ENCODE results near the gene MIA. TPM values are rescaled to one million over a fixed set of nuclear protein-coding genes. Genes with fewer than 3 reads are reported as not detected.
A peak's percentile ranks its signal among the peaks of the same experiment; 100 is the strongest.
"Not testable (repeated sequence)": the region's sequence is repeated elsewhere in the genome, so short reads cannot be mapped to it uniquely, and the experiment has no call there.

The MIA gene
- total RNA-seq, 4 donors from 2014 or later = not detected

GRCh38 chr19:40810160-40810559, 34.8 kb downstream of the MIA start:
- no peak for DNase-seq
- intact Hi-C loops (cut with DNase I; ENCODE audit: low total_unique reads) (loop anchor here (5.0 kb wide), 1 partner anchor 322 kb away; no protein-coding TSS in a partner anchor), in situ Hi-C loops (cut with MboI; ENCODE audit: low sequenced_read_pairs in 4 of 4) (loop anchor here in 1 of 4 donors (10.0 kb wide), 1 partner anchor 55 kb away; the partner anchor contains the start of genes ACTMAP and SNRPA)
- no peak for ATAC-seq
- Histone ChIP-seq H3K27ac (peak overlapping the region; percentile 56 to 75 (median 66)), H3K9me3 (no peaks in the 10 kb centered on the region), H3K4me1 (peaks cover 35 to 40% of the 10 kb centered on the region in 2 donors), H3K36me3 (peaks cover 0 to 20% of the 10 kb centered on the region in 2 donors), H3K4me3 (peak overlapping the region; percentile 59 to 70 (median 60)), H3K27me3 (no peaks in the 10 kb centered on the region)
- TF ChIP-seq CTCF (IDR thresholded peaks at IDR 0.05 in 4 of 5, conservative IDR thresholded peaks at IDR 0.05 in 1 of 5) (no peak), POLR2A (IDR thresholded peaks at IDR 0.05) (no peak)

GRCh38 chr19:40810649-40811408, 35.5 kb downstream of the MIA start:
- peak overlapping the region; percentile 57 to 75 (median 66) for H3K27ac ChIP-seq
- peak; percentile 52 to 74 for DNase-seq
- peaks cover 28 to 33% of the 10 kb centered on the region in 2 donors for H3K4me1 ChIP-seq
- in situ Hi-C loops (cut with MboI; ENCODE audit: low sequenced_read_pairs in 4 of 4) = loop anchor here in 1 of 4 donors (10.0 kb wide), 1 partner anchor 56 kb away; the partner anchor contains the start of genes ACTMAP and SNRPA
- peaks cover 0 to 20% of the 10 kb centered on the region in 2 donors for H3K36me3 ChIP-seq
- peak; percentile 91 to 95 for ATAC-seq
- peak overlapping the region; percentile 59 to 70 (median 60) for H3K4me3 ChIP-seq
- not testable (repeated sequence) for H3K9me3 ChIP-seq, H3K27me3 ChIP-seq
- intact Hi-C loops (cut with DNase I; ENCODE audit: low total_unique reads) = loop anchor here (5.0 kb wide), 1 partner anchor 321 kb away; no protein-coding TSS in a partner anchor

- H3K9me3 ChIP-seq = no peaks in the 10 kb centered on the region
- H3K27me3 ChIP-seq = no peaks in the 10 kb centered on the region
- no peak for TF ChIP-seq POLR2A (IDR thresholded peaks at IDR 0.05)
- TF ChIP-seq CTCF (IDR thresholded peaks at IDR 0.05 in 4 of 5, conservative IDR thresholded peaks at IDR 0.05 in 1 of 5) = no peak
- in situ Hi-C loops (cut with MboI; ENCODE audit: low sequenced_read_pairs in 4 of 4) (loop anchor here in 1 of 4 donors (10.0 kb wide), 1 partner anchor 57 kb away; the partner anchor contains the start of genes ACTMAP and SNRPA), intact Hi-C loops (cut with DNase I; ENCODE audit: low total_unique reads) (loop anchor here (5.0 kb wide), 1 partner anchor 321 kb away; no protein-coding TSS in a partner anchor)
- H3K4me3 ChIP-seq = peak overlapping the region; percentile 59 to 70 (median 60)
- H3K4me1 ChIP-seq = peaks cover 20 to 24% of the 10 kb centered on the region in 2 donors
- peak overlapping the region; percentile 57 to 75 (median 62) for H3K27ac ChIP-seq
- peaks cover 0 to 20% of the 10 kb centered on the region in 2 donors for H3K36me3 ChIP-seq
- DNase-seq = no peak
- no peak for ATAC-seq
These were observed 36.4 kb downstream of the MIA start for GRCh38 chr19:40811478-40812341.

- in situ Hi-C loops (cut with MboI; ENCODE audit: low sequenced_read_pairs in 4 of 4) = loop anchor here in 1 of 4 donors (10.0 kb wide), 1 partner anchor 58 kb away; the partner anchor contains the start of genes ACTMAP and SNRPA
- Histone ChIP-seq H3K36me3 (peaks cover 0 to 12% of the 10 kb centered on the region in 2 donors), H3K4me1 (peaks cover 14 to 16% of the 10 kb centered on the region in 2 donors)
- DNase-seq, H3K27me3 ChIP-seq, H3K9me3 ChIP-seq, H3K4me3 ChIP-seq, ATAC-seq, H3K27ac ChIP-seq: not testable (repeated sequence)
- intact Hi-C loops (cut with DNase I; ENCODE audit: low total_unique reads) = loop anchor here (5.0 kb wide), 1 partner anchor 320 kb away; no protein-coding TSS in a partner anchor
These were observed 37.2 kb downstream of the MIA start for GRCh38 chr19:40812571-40812970.

GRCh38 chr19:40813182-40813581, 37.9 kb downstream of the MIA start:
- ATAC-seq (no peak), DNase-seq (no peak)
- Histone ChIP-seq H3K9me3 (no peaks in the 10 kb centered on the region), H3K36me3 (peaks cover 0 to 6% of the 10 kb centered on the region in 2 donors), H3K4me3 (no peak overlapping the region), H3K4me1 (peaks cover 13 to 14% of the 10 kb centered on the region in 2 donors), H3K27me3 (no peaks in the 10 kb centered on the region), H3K27ac (no peak overlapping the region)
- in situ Hi-C loops (cut with MboI; ENCODE audit: low sequenced_read_pairs in 4 of 4) (loop anchor here in 1 of 4 donors (10.0 kb wide), 1 partner anchor 58 kb away; the partner anchor contains the start of genes ACTMAP and SNRPA), intact Hi-C loops (cut with DNase I; ENCODE audit: low total_unique reads) (loop anchor here (5.0 kb wide), 1 partner anchor 319 kb away; no protein-coding TSS in a partner anchor)
- TF ChIP-seq CTCF (IDR thresholded peaks at IDR 0.05 in 4 of 5, conservative IDR thresholded peaks at IDR 0.05 in 1 of 5) = no peak
- TF ChIP-seq POLR2A (IDR thresholded peaks at IDR 0.05) = no peak

Data from gastrocnemius medialis (tissue), 4 donors.